ENCODE results near the gene PNMT.

Gene PNMT

DNA sequence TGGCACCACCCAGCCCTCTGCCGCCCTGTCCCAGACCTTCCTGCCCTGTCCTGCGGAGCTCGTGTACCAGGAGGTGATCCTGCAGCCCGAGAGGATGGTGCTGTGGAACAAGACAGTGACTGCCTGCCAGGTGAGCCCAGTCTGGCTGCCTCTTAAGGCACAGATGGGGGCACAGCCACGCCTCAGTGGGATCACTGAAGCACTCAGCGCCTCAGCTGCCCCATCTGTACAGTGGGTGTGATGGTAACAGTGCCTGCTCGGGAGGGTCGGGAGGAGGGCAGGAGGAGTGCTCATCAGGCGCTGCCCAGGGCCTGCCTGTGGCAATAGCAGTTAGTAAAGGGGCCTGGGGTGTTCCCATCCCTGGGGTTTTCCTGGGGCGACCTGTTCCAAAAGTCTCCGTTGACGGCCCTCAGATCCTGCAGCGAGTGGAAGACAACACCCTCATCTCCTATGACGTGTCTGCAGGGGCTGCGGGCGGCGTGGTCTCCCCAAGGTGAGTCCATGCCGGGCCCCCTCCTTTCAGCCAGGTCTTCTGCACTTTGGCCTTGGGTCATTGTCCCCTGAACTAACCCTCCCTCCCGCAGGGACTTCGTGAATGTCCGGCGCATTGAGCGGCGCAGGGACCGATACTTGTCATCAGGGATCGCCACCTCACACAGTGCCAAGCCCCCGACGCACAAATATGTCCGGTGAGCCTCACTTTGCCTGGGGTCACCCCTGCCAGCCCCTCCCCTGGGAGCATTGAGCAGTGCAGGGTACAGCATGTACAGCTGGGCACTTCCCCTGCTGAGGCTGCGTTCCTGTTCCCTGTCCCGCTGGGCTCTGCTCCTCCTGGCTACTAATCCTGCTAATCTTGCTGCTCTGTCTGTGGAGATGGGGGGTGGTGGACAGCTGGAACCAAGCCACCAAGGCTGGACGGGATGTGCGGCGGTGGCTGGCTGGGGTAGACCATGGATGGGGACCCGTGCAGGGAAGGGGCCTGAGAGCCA is 7.6 kb upstream of the PNMT start:
- TF ChIP-seq, protein P1, sequence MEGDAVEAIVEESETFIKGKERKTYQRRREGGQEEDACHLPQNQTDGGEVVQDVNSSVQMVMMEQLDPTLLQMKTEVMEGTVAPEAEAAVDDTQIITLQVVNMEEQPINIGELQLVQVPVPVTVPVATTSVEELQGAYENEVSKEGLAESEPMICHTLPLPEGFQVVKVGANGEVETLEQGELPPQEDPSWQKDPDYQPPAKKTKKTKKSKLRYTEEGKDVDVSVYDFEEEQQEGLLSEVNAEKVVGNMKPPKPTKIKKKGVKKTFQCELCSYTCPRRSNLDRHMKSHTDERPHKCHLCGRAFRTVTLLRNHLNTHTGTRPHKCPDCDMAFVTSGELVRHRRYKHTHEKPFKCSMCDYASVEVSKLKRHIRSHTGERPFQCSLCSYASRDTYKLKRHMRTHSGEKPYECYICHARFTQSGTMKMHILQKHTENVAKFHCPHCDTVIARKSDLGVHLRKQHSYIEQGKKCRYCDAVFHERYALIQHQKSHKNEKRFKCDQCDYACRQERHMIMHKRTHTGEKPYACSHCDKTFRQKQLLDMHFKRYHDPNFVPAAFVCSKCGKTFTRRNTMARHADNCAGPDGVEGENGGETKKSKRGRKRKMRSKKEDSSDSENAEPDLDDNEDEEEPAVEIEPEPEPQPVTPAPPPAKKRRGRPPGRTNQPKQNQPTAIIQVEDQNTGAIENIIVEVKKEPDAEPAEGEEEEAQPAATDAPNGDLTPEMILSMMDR (IDR thresholded peaks at IDR 0.05; ENCODE audit: insufficient read depth, low read depth, low read length, missing control alignments): no peak
- no peak overlapping the region for H3K4me3 ChIP-seq (ENCODE audit: low read length)
- no peak for DNase-seq (ENCODE audit: low read depth)

DNA sequence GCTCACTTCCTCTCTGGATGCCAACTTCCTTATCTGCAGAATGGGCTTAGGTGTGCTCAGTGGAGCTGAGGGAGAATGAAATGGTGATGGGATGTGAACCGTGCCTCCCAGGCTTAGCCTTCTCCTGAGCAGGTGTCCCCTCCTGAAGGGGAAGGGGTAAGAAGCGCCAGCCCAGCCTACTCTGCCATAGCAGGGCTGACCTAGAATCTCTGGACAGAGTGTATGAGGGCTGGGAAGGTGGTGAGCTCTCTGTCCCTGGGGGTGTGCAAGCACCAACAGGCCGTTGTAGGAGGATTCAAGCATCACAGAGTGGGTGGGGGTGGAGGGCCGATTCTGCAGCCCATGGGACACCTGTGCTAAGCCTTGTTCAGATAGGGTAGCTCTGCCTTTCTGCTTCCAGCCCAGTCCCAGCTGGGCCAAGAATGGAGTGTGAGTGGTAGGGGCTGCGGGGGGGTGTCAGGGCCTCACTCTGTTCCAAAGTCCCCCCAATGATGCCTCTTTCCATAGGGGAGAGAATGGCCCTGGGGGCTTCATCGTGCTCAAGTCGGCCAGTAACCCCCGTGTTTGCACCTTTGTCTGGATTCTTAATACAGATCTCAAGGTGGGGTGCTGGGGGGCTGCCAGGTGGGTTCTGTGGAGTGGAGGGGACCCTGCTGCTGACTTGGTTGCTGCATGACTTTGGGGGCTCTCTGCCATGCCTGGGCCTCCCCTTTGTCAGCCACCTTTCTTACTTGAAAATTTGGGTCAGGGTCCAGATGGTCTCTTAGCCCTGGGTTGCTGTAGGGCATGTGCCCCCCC is 6.3 kb upstream of the PNMT start:
- no peak for DNase-seq (ENCODE audit: low read depth)
- no peak overlapping the region for H3K4me3 ChIP-seq (ENCODE audit: low read length)
- TF ChIP-seq, protein P1 (IDR thresholded peaks at IDR 0.05; ENCODE audit: insufficient read depth, low read depth, low read length, missing control alignments): no peak

DNA sequence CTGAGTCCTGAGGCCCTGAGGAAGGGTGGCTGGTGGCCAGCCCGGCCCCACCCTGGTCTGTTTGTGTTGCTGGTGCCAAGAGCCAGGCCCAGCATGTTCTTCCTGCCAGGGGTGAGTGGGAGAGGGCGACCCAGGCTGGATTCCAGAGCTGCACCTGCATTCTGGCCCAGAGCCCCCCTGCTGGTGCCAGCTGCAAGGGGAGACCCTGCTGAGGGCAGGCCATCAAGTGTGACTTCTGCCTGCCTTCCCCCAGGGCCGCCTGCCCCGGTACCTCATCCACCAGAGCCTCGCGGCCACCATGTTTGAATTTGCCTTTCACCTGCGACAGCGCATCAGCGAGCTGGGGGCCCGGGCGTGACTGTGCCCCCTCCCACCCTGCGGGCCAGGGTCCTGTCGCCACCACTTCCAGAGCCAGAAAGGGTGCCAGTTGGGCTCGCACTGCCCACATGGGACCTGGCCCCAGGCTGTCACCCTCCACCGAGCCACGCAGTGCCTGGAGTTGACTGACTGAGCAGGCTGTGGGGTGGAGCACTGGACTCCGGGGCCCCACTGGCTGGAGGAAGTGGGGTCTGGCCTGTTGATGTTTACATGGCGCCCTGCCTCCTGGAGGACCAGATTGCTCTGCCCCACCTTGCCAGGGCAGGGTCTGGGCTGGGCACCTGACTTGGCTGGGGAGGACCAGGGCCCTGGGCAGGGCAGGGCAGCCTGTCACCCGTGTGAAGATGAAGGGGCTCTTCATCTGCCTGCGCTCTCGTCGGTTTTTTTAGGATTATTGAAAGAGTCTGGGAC is 5.5 kb upstream of the PNMT start:
- TF ChIP-seq, protein P1 (IDR thresholded peaks at IDR 0.05; ENCODE audit: insufficient read depth, low read depth, low read length, missing control alignments): no peak
- H3K4me3 ChIP-seq (ENCODE audit: low read length): no peak overlapping the region
- DNase-seq (ENCODE audit: low read depth): no peak

DNA sequence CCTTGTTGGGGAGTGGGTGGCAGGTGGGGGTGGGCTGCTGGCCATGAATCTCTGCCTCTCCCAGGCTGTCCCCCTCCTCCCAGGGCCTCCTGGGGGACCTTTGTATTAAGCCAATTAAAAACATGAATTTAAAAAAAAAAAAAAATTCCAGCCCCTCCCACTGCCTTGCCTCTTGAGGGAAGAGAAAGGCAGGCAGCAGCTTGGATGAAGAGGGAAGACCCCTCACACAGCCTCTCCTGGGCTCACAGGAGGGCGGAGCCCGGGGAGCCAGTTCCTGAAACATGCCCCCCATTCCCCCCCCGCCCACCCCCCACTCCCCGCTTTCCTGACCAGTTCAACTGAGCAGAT is 4.9 kb upstream of the PNMT start:
- H3K4me3 ChIP-seq (ENCODE audit: low read length): no peak overlapping the region
- no peak for DNase-seq (ENCODE audit: low read depth)
- TF ChIP-seq, protein P1 (IDR thresholded peaks at IDR 0.05; ENCODE audit: insufficient read depth, low read depth, low read length, missing control alignments): no peak

DNA sequence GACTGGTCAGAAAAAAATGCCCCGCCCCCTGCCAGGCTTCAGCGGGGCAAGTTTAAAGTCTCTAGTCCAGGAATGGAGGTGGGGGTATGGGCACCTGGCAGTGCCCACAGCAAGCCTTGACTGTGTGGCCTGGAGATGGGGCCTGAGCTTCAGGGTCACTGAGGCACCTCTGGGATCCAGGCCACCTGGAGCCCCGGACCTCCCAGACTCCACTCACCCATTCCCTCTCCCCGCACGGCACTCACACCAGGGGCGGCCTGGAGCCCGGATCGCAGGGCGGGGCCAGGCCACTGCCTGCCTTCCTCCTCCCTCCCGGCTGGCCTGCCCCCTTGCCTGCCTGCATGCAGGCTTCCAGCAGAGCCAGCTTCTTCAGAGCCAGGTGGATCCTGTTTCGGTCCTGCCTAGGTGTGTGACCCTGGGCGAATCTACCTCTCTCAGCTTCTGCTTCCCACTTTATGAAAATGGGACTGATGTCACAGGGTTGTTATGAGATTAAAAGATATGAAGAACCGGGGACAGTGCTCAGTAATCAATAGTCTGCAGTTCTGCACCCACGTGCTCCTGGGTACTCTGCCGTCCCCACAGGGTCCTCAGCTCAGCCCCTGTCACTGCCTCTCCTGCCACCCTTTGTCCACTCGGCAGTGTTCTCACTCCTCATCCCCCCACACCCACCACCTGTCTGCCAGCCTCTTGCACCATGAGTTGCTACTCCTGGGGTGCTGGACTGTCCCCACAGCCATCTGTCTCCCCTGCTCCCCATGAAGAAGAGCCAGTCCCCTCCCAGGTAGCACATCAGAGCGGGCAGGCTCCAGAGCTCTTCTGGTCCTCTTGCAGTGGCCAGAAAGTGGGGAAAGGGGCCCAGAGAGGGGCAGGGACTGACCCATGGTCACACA is 4.3 kb upstream of the PNMT start:
- TF ChIP-seq, protein P1 (IDR thresholded peaks at IDR 0.05; ENCODE audit: insufficient read depth, low read depth, low read length, missing control alignments): no peak
- no peak overlapping the region for H3K4me3 ChIP-seq (ENCODE audit: low read length)
- DNase-seq (ENCODE audit: low read depth): peak; percentile 15
